ENCODE data around the gene KRAS. TPM values are rescaled to one million over a fixed set of nuclear protein-coding genes. Genes with fewer than 3 reads are reported as not detected.
A peak's percentile ranks its signal among the peaks of the same experiment; 100 is the strongest.

Gene KRAS
- total RNA-seq, 4 donors from 2014 or later = 4.6 to 39.5 (median 23.8) TPM

GRCh38 chr12:25256005-25256404 is 5.3 kb upstream of the KRAS start:
- no peaks in the 10 kb centered on the region for H3K36me3 ChIP-seq
- H3K4me1 ChIP-seq = no peaks in the 10 kb centered on the region
- H3K27ac ChIP-seq = no peak overlapping the region
- H3K4me3 ChIP-seq = no peak overlapping the region
- DNase-seq = no peak
- TF ChIP-seq POLR2A (IDR thresholded peaks at IDR 0.05) (no peak), CTCF (IDR thresholded peaks at IDR 0.05) (no peak)
- no peaks in the 10 kb centered on the region for H3K27me3 ChIP-seq
- no peaks in the 10 kb centered on the region for H3K9me3 ChIP-seq
- intact Hi-C loops (cut with DNase I; ENCODE audit: low total_unique reads) = no loop called here

DNA sequence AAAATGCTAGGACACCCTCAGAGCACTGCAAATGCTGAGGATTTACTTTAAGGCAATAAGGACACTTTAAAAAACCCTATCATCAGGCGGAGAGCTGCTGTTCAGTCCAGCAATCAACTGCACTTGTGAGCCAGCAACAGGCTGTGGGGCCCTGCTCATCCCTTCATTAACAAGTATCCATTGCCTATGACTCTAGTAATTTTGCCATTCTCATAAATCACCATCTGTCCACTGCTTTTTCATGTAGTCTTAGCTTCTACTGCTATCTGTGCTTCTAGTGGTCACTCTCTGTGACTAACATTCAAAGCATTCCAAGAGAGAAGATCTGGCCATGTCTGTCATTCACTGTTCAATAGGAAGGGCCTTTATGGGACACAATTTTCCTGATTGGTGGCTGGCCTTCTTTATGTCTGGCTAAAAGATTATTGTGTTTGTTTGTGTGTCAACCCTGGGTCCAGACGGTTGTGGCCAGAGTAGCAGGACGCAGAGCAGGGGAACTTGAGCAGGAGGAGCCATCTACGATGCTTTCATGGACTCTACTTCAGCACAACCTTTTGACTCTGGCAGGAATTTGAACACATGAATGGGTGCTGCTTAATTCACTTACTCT is 3.6 kb upstream of the KRAS start:
- no peak for TF ChIP-seq CTCF (IDR thresholded peaks at IDR 0.05)
- no peak for TF ChIP-seq POLR2A (IDR thresholded peaks at IDR 0.05)
- intact Hi-C loops (cut with DNase I; ENCODE audit: low total_unique reads) = no loop called here

GRCh38 chr12:25253371-25254068 is 2.8 kb upstream of the KRAS start:
- intact Hi-C loops (cut with DNase I; ENCODE audit: low total_unique reads) = no loop called here
- TF ChIP-seq CTCF (IDR thresholded peaks at IDR 0.05) (no peak), POLR2A (IDR thresholded peaks at IDR 0.05) (no peak)

More for the DNA sequence above, 3.6 kb upstream of the KRAS start:
- no peak for DNase-seq
- Histone ChIP-seq H3K27me3 (no peaks in the 10 kb centered on the region), H3K27ac (no peak overlapping the region), H3K9me3 (no peaks in the 10 kb centered on the region), H3K36me3 (no peaks in the 10 kb centered on the region), H3K4me1 (no peaks in the 10 kb centered on the region), H3K4me3 (no peak overlapping the region)

DNA sequence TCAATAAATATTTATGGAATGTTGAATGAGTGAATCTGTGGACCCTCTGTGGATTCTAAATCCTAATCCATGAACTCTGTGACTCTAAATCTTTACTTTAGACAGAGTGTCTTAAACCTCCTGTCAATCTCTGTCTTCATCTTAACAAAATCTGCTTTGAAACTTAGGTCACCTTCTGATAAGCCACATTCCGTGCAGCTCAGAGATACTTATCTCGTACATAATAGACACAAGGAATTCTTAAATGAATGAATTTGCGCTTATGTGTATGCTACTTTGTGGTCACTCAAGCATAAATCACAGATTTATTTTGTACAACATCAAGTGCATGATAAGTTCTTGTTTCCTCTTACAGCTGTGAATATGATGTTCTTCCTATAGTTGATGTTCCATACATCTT is 2.2 kb upstream of the KRAS start:
- DNase-seq = no peak
- H3K36me3 ChIP-seq = no peaks in the 10 kb centered on the region
- intact Hi-C loops (cut with DNase I; ENCODE audit: low total_unique reads) = no loop called here
- no peaks in the 10 kb centered on the region for H3K9me3 ChIP-seq
- H3K27me3 ChIP-seq = no peaks in the 10 kb centered on the region
- no peak overlapping the region for H3K4me3 ChIP-seq
- no peak overlapping the region for H3K27ac ChIP-seq
- TF ChIP-seq CTCF (IDR thresholded peaks at IDR 0.05) (no peak), POLR2A (IDR thresholded peaks at IDR 0.05) (no peak)
- peaks cover 0 to 3% of the 10 kb centered on the region in 2 donors for H3K4me1 ChIP-seq

More at GRCh38 chr12:25253371-25254068, 2.8 kb upstream of the KRAS start:
- Histone ChIP-seq H3K36me3 (no peaks in the 10 kb centered on the region), H3K4me1 (peaks cover 0 to 3% of the 10 kb centered on the region in 2 donors), H3K4me3 (no peak overlapping the region), H3K9me3 (no peaks in the 10 kb centered on the region), H3K27me3 (no peaks in the 10 kb centered on the region), H3K27ac (no peak overlapping the region)
- DNase-seq = no peak

DNA sequence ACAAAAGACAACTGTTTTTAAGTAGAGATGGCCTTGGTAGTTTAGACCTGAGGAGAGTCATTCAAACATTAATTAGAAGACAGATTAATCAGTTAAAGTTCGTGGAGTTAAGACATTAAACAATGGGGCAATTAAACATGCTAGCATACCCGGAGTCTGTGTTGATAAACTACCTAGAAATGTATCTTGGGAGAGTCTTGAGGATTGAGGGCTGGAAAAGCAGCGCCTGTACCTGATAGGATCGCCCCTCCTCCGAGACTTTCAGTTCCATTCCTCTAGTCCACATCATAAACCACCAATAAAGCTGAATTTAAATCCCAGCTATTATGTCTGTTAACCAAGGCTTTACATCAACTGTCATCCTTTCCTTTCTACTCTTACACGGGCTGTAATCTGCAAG is 1.0 kb upstream of the KRAS start:
- Histone ChIP-seq H3K4me1 (peaks cover 0 to 3% of the 10 kb centered on the region in 2 donors), H3K4me3 (peak overlapping the region in 1 of 2 donors; percentile 98), H3K9me3 (no peaks in the 10 kb centered on the region), H3K36me3 (no peaks in the 10 kb centered on the region), H3K27me3 (no peaks in the 10 kb centered on the region), H3K27ac (peak overlapping the region; percentile 82 to 96)
- DNase-seq = no peak
- TF ChIP-seq CTCF (IDR thresholded peaks at IDR 0.05) (no peak), POLR2A (IDR thresholded peaks at IDR 0.05) (no peak)
- intact Hi-C loops (cut with DNase I; ENCODE audit: low total_unique reads) = no loop called here
